B cell (primary cell): ENCODE measurements around the gene CASK.

Source experiments
- EZH2 ChIP-seq: IDR thresholded peaks from 2 replicates; pipeline ENCODE4 v1.6.1; 2012; ENCODE audit warnings: borderline replicate concordance, low read depth, mild to moderate bottlenecking, moderate library complexity, low read length; ENCODE audit not compliant: insufficient read depth, poor library complexity, severe bottlenecking
- TF ChIP-seq, protein P1 (sequence below): fragments of 200-600 bp; IDR thresholded peaks from one replicate; pipeline ENCODE4 v1.8.0; 2022; ENCODE audit warnings: antibody characterized with exemption, mild to moderate bottlenecking

DNA sequence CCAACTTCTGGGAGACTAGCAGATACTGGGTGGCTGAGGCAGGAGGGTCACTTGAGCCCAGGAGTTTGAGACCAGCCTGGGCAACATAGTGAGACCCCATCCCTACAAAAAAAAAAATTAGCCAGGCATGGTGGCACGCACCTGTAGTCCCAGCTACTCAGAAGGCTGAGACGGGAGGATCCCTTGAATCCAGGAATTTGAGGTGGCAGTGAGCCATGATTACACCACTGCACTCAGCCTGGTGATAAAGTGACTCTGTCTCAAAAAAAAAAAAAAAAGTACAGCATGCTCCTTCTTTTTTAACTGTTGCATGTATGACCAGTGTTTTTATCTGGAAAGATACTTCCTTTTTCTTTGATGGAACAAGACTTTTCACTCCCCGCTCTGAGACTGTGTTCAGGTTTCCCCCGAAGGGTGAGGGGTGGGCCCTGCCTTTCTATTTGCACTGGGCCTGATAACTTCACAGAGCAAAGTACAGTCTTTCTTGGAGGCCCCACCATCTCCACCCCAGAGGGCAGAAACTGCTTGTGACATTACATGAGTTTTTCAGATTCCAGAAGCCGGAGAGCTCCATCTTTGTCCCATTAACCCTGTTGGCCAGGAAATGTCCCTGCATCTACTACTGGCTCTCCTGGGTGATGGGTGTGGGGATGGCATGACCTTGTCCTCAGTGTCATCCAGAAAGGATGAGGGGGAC, 441.1 kb downstream of the CASK start:
- TF ChIP-seq, protein P1, sequence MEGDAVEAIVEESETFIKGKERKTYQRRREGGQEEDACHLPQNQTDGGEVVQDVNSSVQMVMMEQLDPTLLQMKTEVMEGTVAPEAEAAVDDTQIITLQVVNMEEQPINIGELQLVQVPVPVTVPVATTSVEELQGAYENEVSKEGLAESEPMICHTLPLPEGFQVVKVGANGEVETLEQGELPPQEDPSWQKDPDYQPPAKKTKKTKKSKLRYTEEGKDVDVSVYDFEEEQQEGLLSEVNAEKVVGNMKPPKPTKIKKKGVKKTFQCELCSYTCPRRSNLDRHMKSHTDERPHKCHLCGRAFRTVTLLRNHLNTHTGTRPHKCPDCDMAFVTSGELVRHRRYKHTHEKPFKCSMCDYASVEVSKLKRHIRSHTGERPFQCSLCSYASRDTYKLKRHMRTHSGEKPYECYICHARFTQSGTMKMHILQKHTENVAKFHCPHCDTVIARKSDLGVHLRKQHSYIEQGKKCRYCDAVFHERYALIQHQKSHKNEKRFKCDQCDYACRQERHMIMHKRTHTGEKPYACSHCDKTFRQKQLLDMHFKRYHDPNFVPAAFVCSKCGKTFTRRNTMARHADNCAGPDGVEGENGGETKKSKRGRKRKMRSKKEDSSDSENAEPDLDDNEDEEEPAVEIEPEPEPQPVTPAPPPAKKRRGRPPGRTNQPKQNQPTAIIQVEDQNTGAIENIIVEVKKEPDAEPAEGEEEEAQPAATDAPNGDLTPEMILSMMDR, result no peak
- TF ChIP-seq EZH2, result no peak
